ENCODE results near the gene ARL3.

- no peak for TF ChIP-seq CTCF (IDR thresholded peaks at IDR 0.05)
- TF ChIP-seq ZFX (IDR thresholded peaks at IDR 0.05; ENCODE audit: borderline replicate concordance): no peak
These were observed 68.8 kb downstream of the ARL3 start for GRCh38 chr10:102645388-102645740.
